Ishikawa (cell line): ENCODE data around the gene PRKAR1A.

Experiments used
- CEBPB ChIP-seq: IDR thresholded peaks from 2 replicates; pipeline ENCODE4 v1.6.1; 2012
- CREB1 ChIP-seq: IDR thresholded peaks from 2 replicates; pipeline ENCODE4 v1.6.1; 2012; ENCODE audit warnings: low read depth
- EGR1 ChIP-seq: IDR thresholded peaks from 2 replicates; pipeline ENCODE4 v1.6.1; 2012
- EP300 ChIP-seq: IDR thresholded peaks from 2 replicates; pipeline ENCODE4 v1.6.1; 2012; ENCODE audit warnings: borderline replicate concordance
- FOXM1 ChIP-seq: IDR thresholded peaks from 2 replicates; pipeline ENCODE4 v1.6.1; 2012; ENCODE audit warnings: low read depth, borderline replicate concordance
- MAX ChIP-seq: IDR thresholded peaks from 2 replicates; pipeline ENCODE4 v1.6.1; 2012
- NFIC ChIP-seq: IDR thresholded peaks from 2 replicates; pipeline ENCODE4 v1.6.1; 2012
- RAD21 ChIP-seq: IDR thresholded peaks from 2 replicates; pipeline ENCODE4 v1.6.1; 2012; ENCODE audit warnings: low read depth
- REST ChIP-seq: IDR thresholded peaks from 2 replicates; pipeline ENCODE4 v1.6.1; 2012; ENCODE audit warnings: low read depth, mild to moderate bottlenecking
- TAF1 ChIP-seq: IDR thresholded peaks from 2 replicates; pipeline ENCODE4 v1.6.1; 2012; ENCODE audit warnings: low read depth, mild to moderate bottlenecking
- TCF12 ChIP-seq: IDR thresholded peaks from 2 replicates; pipeline ENCODE4 v1.6.1; 2012; ENCODE audit warnings: low read depth
- TEAD4 ChIP-seq: IDR thresholded peaks from 2 replicates; pipeline ENCODE4 v1.6.1; 2012
- USF1 ChIP-seq: IDR thresholded peaks from 2 replicates; pipeline ENCODE4 v1.6.1; 2012
- YY1 ChIP-seq: IDR thresholded peaks from 2 replicates; pipeline ENCODE4 v1.6.1; 2012; ENCODE audit warnings: low read depth
- ZBTB7A ChIP-seq: IDR thresholded peaks from 2 replicates; pipeline ENCODE4 v1.6.1; 2012; ENCODE audit warnings: low read depth

PRKAR1A gene

GRCh38 chr17:68512247-68512959 lies at the start of gene PRKAR1A:
PRKAR1A (plus strand) TSS chr17:68512430; CDS start chr17:68515400, 2,970 bp downstream.
- TF ChIP-seq EGR1 (peak; percentile 41; the same call in 1 of the 2 replicates), YY1 (peak; percentile 91), REST (no peak), CEBPB (no peak), CREB1 (peak; percentile 70), EP300 (no peak), MAX (no peak), TAF1 (peak; percentile 44; the same call in 1 of the 2 replicates)

- no peak for TF ChIP-seq TAF1
- TF ChIP-seq CREB1 = no peak
- TF ChIP-seq EP300 = no peak
- TF ChIP-seq YY1 = no peak
- TF ChIP-seq RAD21 = no peak
- TF ChIP-seq TEAD4 = no peak
- no peak for TF ChIP-seq ZBTB7A
- no peak for TF ChIP-seq CEBPB
- no peak for TF ChIP-seq TCF12
- TF ChIP-seq NFIC = no peak
- no peak for TF ChIP-seq USF1
- TF ChIP-seq MAX = no peak
Observed at GRCh38 chr17:68463211-68464019, 48.8 kb upstream of the PRKAR1A start.

GRCh38 chr17:68468334-68468733 lies 43.9 kb upstream of the PRKAR1A start:
- no peak for TF ChIP-seq EGR1
- no peak for TF ChIP-seq EP300
- TF ChIP-seq REST = no peak
- no peak for TF ChIP-seq CREB1
- TF ChIP-seq MAX = no peak
- no peak for TF ChIP-seq TAF1
- TF ChIP-seq TCF12 = no peak
- no peak for TF ChIP-seq CEBPB
- TF ChIP-seq USF1 = no peak
- no peak for TF ChIP-seq ZBTB7A
- TF ChIP-seq RAD21 = no peak
- no peak for TF ChIP-seq NFIC
- TF ChIP-seq TEAD4 = no peak
- TF ChIP-seq YY1 = no peak
- no peak for TF ChIP-seq FOXM1

- no peak for TF ChIP-seq TAF1
- TF ChIP-seq EP300 = no peak
- no peak for TF ChIP-seq ZBTB7A
- no peak for TF ChIP-seq EGR1
Observed at GRCh38 chr17:68468788-68469187, 43.4 kb upstream of the PRKAR1A start.

- no peak for TF ChIP-seq NFIC
- no peak for TF ChIP-seq TCF12
- no peak; the same call in 1 of the 2 replicates for TF ChIP-seq CEBPB
- no peak for TF ChIP-seq EP300
Observed at GRCh38 chr17:68470961-68471360, 41.3 kb upstream of the PRKAR1A start.

- TF ChIP-seq ZBTB7A (no peak), TAF1 (no peak), CREB1 (no peak), USF1 (no peak), YY1 (no peak), MAX (no peak), FOXM1 (no peak), CEBPB (no peak), RAD21 (no peak), NFIC (no peak), TCF12 (no peak), EGR1 (no peak), EP300 (no peak), REST (no peak), TEAD4 (no peak)
Observed at GRCh38 chr17:68480885-68481284, 31.3 kb upstream of the PRKAR1A start.
